A549 treated with AZD9567 at 1 μM for 4 hours (cell line): ENCODE measurements around the gene ZFYVE19. TPM values are rescaled to one million over a fixed set of nuclear protein-coding genes. Genes with fewer than 3 reads are reported as not detected.

Source experiments
- total RNA-seq: library from RNA; stranded (reverse); fragments of 200-300 nt; extraction: Qiagen RNA extraction; gene quantifications from 5 replicates; pipeline ENCODE4 v1.2.3, GENCODE V29; 2022; ENCODE audit not compliant: insufficient read depth

Gene ZFYVE19, protein sequence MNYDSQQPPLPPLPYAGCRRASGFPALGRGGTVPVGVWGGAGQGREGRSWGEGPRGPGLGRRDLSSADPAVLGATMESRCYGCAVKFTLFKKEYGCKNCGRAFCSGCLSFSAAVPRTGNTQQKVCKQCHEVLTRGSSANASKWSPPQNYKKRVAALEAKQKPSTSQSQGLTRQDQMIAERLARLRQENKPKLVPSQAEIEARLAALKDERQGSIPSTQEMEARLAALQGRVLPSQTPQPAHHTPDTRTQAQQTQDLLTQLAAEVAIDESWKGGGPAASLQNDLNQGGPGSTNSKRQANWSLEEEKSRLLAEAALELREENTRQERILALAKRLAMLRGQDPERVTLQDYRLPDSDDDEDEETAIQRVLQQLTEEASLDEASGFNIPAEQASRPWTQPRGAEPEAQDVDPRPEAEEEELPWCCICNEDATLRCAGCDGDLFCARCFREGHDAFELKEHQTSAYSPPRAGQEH
- 17.5 to 23.6 TPM (median 18.1 TPM) in 5 replicates for total RNA-seq

GRCh38 chr15:40807028-40807887 is at the start of gene ZFYVE19, which contains the start of gene DNAJC17:
ZFYVE19 (plus strand) TSS chr15:40807089; CDS start chr15:40807590, 501 bp downstream.
DNAJC17 (minus strand) TSS chr15:40807473; CDS start chr15:40807446, 27 bp downstream.

DNA sequence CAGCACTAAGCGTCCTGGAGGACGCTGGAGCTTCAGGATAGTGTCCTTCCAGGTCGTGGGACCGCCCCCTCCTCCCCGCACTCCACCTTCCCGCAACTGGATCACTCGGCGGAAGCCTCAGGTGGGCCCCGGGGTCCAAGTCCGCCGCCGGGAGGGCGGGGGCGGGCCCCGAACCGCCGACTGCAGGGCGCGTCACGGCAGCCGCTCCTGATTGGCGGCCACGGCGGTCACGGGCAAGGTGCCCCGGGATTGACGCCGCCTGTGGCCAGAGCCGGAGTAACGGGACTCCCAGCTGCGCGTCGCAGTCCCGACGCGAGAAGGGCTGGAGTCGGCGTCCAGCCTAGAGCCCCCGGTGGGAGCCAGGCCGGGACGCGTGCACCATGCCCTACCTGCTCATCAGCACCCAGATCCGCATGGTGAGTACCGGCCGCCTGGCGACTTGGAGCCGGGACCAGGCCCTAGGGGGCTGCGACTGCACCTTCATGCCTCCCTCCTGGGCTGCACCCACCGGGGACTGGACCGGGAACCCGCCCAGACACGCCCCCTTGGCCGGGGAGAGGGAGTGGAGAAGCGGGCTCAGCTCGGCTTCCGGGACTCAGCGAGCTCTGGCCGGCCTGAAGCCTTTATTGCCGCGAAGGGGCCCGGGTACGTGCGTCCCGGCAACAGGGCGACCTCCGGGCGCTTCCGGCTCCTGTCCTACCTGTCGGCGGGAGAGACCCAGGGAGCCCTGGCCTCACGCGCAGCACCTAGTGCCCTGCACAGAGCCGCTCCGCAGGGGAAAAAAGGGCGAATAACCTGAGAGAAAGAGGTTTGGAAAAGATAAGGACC is 42.9 kb upstream of the ZFYVE19 start, which contains the start of gene GCHFR:
TSS of gene GCHFR (plus strand) at position 268 of the 828 bp plus-strand sequence. CDS start at position 381, 113 bp downstream.

DNA sequence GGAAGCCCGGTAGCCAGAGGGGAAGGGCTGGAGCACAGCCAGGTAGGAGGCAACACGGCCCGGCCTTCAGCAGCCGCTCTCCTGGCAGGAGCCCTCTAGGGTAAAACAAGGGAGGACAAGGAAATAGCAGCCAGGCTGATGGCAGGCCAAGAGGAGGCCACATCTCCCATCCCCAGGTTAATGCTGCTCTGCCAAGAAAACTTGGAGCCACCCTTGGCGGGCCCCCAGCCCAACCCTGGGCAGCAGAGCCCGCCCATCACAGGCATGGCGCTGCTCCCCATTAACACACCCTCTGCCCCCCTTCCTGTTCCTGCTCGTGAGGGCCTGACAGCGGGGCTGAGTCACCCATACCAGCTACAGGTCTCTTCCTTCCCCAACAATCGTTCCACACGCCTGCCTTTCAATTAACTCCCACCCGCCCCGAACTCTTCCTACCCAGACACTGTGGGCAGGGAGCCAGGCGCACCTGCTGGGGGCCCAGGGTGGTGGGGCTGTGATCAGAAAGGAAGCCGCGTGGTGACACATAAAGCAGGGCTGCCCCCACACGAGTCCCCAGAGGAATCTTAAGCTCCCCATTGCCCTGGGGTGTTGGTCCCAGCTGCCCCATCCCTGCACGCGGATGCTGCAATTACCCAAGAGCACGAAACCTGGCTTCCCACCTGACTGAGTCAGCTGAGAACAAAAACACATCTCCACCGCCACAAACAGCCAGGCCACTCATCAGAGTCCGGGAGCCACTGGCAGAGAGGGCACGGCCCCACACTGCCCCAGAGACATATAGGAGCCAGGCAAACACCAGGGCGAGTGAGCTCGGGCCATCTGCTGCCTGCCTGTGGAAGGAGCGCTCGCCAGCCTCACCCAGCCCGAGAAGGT is 37.4 kb upstream of the ZFYVE19 start, which contains the start of gene C15orf62:
TSS of gene C15orf62 (plus strand) at position 707 of the 873 bp plus-strand sequence. CDS start 516 bp downstream, outside the sequence.

GRCh38 chr15:40828447-40829036 is 21.7 kb downstream of the ZFYVE19 start, which contains the start of gene PPP1R14D:
PPP1R14D (minus strand) TSS chr15:40828708; CDS start chr15:40828641, 67 bp downstream.

GRCh38 chr15:40843885-40844695 is 37.2 kb downstream of the ZFYVE19 start, which contains the start of gene SPINT1:
SPINT1 (plus strand) TSS chr15:40844048; CDS start chr15:40844555, 507 bp downstream.

Other genes starting within 250 kb of the ZFYVE19 start
- gene CCDC32, start 242.0 kb upstream of the ZFYVE19 start, total RNA-seq, result 14.6 to 17.3 TPM (median 15.5 TPM) in 5 replicates
- gene RPUSD2, start 237.8 kb upstream of the ZFYVE19 start, total RNA-seq, result 8.6 to 17.1 TPM (median 16.1 TPM) in 5 replicates
- gene KNL1, start 212.8 kb upstream of the ZFYVE19 start, total RNA-seq, result 5.3 to 10.1 TPM (median 7.6 TPM) in 5 replicates
- 17.8 to 23.1 TPM (median 18.9 TPM) in 5 replicates for gene RAD51, start 111.9 kb upstream of the ZFYVE19 start, total RNA-seq
- gene RMDN3, start 51.8 kb upstream of the ZFYVE19 start, total RNA-seq, result 23.3 to 34.5 TPM (median 24.8 TPM) in 5 replicates
- gene GCHFR, start 43.0 kb upstream of the ZFYVE19 start, total RNA-seq, result 8.1 to 9.4 TPM (median 8.3 TPM) in 5 replicates
- 0.05 to 0.09 TPM (median 0.06 TPM) in 4 of 5 replicates, not detected in the other for gene C15orf62, start 37.1 kb upstream of the ZFYVE19 start, total RNA-seq
- 6.2 to 21.7 TPM (median 20.1 TPM) in 5 replicates for gene DNAJC17, start 384 bp downstream of the ZFYVE19 start, total RNA-seq
- gene PPP1R14D, start 21.6 kb downstream of the ZFYVE19 start, total RNA-seq, result 0.12 to 0.29 TPM (median 0.23 TPM) in 4 of 5 replicates, not detected in the other
- 0.53 to 0.92 TPM (median 0.72 TPM) in 4 of 5 replicates, not detected in the other for gene SPINT1, start 37.0 kb downstream of the ZFYVE19 start, total RNA-seq
- gene RHOV, start 67.1 kb downstream of the ZFYVE19 start, total RNA-seq, result 4.0 to 4.8 TPM (median 4.6 TPM) in 5 replicates
- gene VPS18, start 87.4 kb downstream of the ZFYVE19 start, total RNA-seq, result 17.2 to 25.9 TPM (median 22.3 TPM) in 5 replicates
- 1.2 to 1.4 TPM (median 1.3 TPM) in 4 of 5 replicates, not detected in the other for gene DLL4, start 122.3 kb downstream of the ZFYVE19 start, total RNA-seq
- gene CHAC1, start 146.4 kb downstream of the ZFYVE19 start, total RNA-seq, result 3.6 to 9.7 TPM (median 7.1 TPM) in 5 replicates